Activated effector memory CD4-positive, alpha-beta T cell treated with Interleukin-2 at 50 U/mL for 16 hours (primary cell): Measurements from ENCODE around the gene PTCH2.
"Not testable (repeated sequence)": the region's sequence is repeated elsewhere in the genome, so short reads cannot be mapped to it uniquely, and the experiment has no call there.

Experiments used
- DNase-seq: peaks from one replicate; pipeline ENCODE4 v3.0.0-alpha.2; 2020

Gene PTCH2

GRCh38 chr1:44842862-44843655 lies at the start of gene PTCH2:
Gene PTCH2, minus strand, starts transcription at chr1:44843253. Its CDS starts 321 bp downstream, at chr1:44842932.
- no peak for DNase-seq

- no peak for DNase-seq
Observed at GRCh38 chr1:44890007-44890406, 47.0 kb upstream of the PTCH2 start.

- DNase-seq: no peak
Observed at GRCh38 chr1:44885406-44885805, 42.4 kb upstream of the PTCH2 start.

- DNase-seq: no peak
Observed at GRCh38 chr1:44884746-44885145, 41.7 kb upstream of the PTCH2 start.

GRCh38 chr1:44881011-44881632 lies 38.1 kb upstream of the PTCH2 start:
- no peak for DNase-seq

- DNase-seq: no peak
Observed at GRCh38 chr1:44874155-44874554, 31.1 kb upstream of the PTCH2 start.

- DNase-seq: no peak
Observed at GRCh38 chr1:44870096-44870495, 27.0 kb upstream of the PTCH2 start.

GRCh38 chr1:44867801-44868200 lies 24.7 kb upstream of the PTCH2 start:
- DNase-seq: no peak

GRCh38 chr1:44862829-44863401 lies 19.9 kb upstream of the PTCH2 start:
- DNase-seq: no peak

GRCh38 chr1:44860891-44861425 lies 17.9 kb upstream of the PTCH2 start:
- no peak for DNase-seq

- DNase-seq: no peak
Observed at GRCh38 chr1:44860331-44860730, 17.3 kb upstream of the PTCH2 start.

- DNase-seq: no peak
Observed at GRCh38 chr1:44857446-44857845, 14.4 kb upstream of the PTCH2 start.

- DNase-seq: no peak
Observed at GRCh38 chr1:44855742-44856141, 12.7 kb upstream of the PTCH2 start.

GRCh38 chr1:44854970-44855369 lies 11.9 kb upstream of the PTCH2 start:
- no peak for DNase-seq

GRCh38 chr1:44853201-44853600 lies 10.1 kb upstream of the PTCH2 start:
- DNase-seq: no peak

GRCh38 chr1:44851308-44851707 lies 8.3 kb upstream of the PTCH2 start:
- no peak for DNase-seq

- DNase-seq: no peak
Observed at GRCh38 chr1:44849575-44850132, 6.6 kb upstream of the PTCH2 start.

- no peak for DNase-seq
Observed at GRCh38 chr1:44848456-44849181, 5.6 kb upstream of the PTCH2 start.

- no peak for DNase-seq
Observed at GRCh38 chr1:44847845-44848244, 4.8 kb upstream of the PTCH2 start.

GRCh38 chr1:44846985-44847384 lies 3.9 kb upstream of the PTCH2 start:
- no peak for DNase-seq

- no peak for DNase-seq
Observed at GRCh38 chr1:44842486-44842861, 579 bp downstream of the PTCH2 start.

GRCh38 chr1:44839576-44839975 lies 3.5 kb downstream of the PTCH2 start:
- no peak for DNase-seq

GRCh38 chr1:44838294-44838693 lies 4.8 kb downstream of the PTCH2 start:
- not testable (repeated sequence) for DNase-seq
